ENCODE measurements around the gene ODAD4.

Gene ODAD4

GRCh38 chr17:41972571-41973407 lies 42.4 kb downstream of the ODAD4 start:
- no peak for TF ChIP-seq CTCF (IDR thresholded peaks at IDR 0.05; ENCODE audit: control extremely low read depth, extremely low read depth, low read depth, missing control alignments)
- POLR2A ChIA-PET: no interaction called here
- DNase-seq (ENCODE audit: extremely low spot score): no peak
- CTCF ChIA-PET: interaction anchor here (1.0 to 1.4 kb wide), 6 partner anchors 9 to 209 kb away, joined by 3 to 7 read pairs (median 3); no protein-coding TSS in a partner anchor

GRCh38 chr17:41973408-41973811 lies 43.0 kb downstream of the ODAD4 start:
- DNase-seq (ENCODE audit: extremely low spot score): no peak
- ChIA-PET CTCF (interaction anchor here (1.2 to 1.4 kb wide), 3 partner anchors 10 to 208 kb away, joined by 3 to 7 read pairs (median 3); no protein-coding TSS in a partner anchor), POLR2A (no interaction called here)
- TF ChIP-seq CTCF (IDR thresholded peaks at IDR 0.05; ENCODE audit: control extremely low read depth, extremely low read depth, low read depth, missing control alignments): no peak

GRCh38 chr17:41974031-41974430 lies 43.6 kb downstream of the ODAD4 start:
- no peak for DNase-seq (ENCODE audit: extremely low spot score)
- no peak for TF ChIP-seq CTCF (IDR thresholded peaks at IDR 0.05; ENCODE audit: control extremely low read depth, extremely low read depth, low read depth, missing control alignments)
- POLR2A ChIA-PET: no interaction called here
- CTCF ChIA-PET: interaction anchor here (1.2 to 1.4 kb wide), 2 partner anchors 13 to 207 kb away, joined by 3 read pairs; no protein-coding TSS in a partner anchor

GRCh38 chr17:41974658-41975057 lies 44.2 kb downstream of the ODAD4 start:
- no peak for DNase-seq (ENCODE audit: extremely low spot score)
- CTCF ChIA-PET: interaction anchor here (1.2 kb wide), 1 partner anchor 9 kb away, joined by 3 read pairs; no protein-coding TSS in a partner anchor
- POLR2A ChIA-PET: no interaction called here
- TF ChIP-seq CTCF (IDR thresholded peaks at IDR 0.05; ENCODE audit: control extremely low read depth, extremely low read depth, low read depth, missing control alignments): no peak

- POLR2A ChIA-PET: interaction anchor here (1.8 kb wide), 1 partner anchor 9 kb away, joined by 9 read pairs; the partner anchor contains the start of gene CNP
- CTCF ChIA-PET: interaction anchor here (0.9 to 1.5 kb wide), 5 partner anchors 10 to 45 kb away, joined by 3 to 4 read pairs (median 4); partner anchors contain the start of gene NKIRAS2
- DNase-seq (ENCODE audit: extremely low spot score): no peak
- TF ChIP-seq CTCF (IDR thresholded peaks at IDR 0.05; ENCODE audit: control extremely low read depth, extremely low read depth, low read depth, missing control alignments): no peak
Measured at GRCh38 chr17:41975099-41976083, 45.0 kb downstream of the ODAD4 start.
